ENCODE results near the gene STOM. TPM values are rescaled to one million over a fixed set of nuclear protein-coding genes. Genes with fewer than 3 reads are reported as not detected.
A peak's percentile ranks its signal among the peaks of the same experiment; 100 is the strongest.

Gene STOM
- total and polyA plus RNA-seq, 2 of the 8 experiments (the other 6 are each of a cell fraction or from before 2014, with no cell fraction given): 25.2 to 60.4 TPM

DNA sequence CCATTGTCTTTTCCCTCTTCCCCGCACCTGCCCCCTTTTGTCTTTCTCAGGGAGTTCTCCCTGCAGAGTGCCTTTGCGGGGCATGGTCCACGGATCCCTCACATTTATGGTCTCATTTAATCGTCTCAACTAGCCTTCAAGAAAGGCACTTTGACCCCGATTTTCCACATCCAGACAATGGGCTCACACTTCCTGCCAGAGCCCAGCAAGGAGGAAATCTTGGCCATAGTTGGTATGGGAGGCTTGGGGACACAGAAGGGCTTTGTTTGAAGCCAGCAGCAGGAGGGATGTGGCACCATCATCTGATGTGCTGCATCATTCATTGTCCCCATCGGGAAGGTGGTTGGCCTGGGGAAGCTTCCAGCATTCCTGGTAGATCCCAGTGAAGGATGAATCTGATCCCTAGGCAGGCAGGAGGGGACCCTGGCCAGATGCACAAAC, 77.2 kb downstream of the STOM start:
- CTCF ChIA-PET (ENCODE audit: partially characterized antibody): interaction anchor here (1.6 kb wide), 1 partner anchor 79 kb away, joined by 7 read pairs; no protein-coding TSS in a partner anchor
- H3K27me3 ChIP-seq (replicated peaks in 1 of 4; ENCODE audit: control insufficient read depth in 3 of 4, extremely low read depth in 1 of 4, insufficient read depth in 3 of 4, low read length in 3 of 4): peaks cover 0 to 13% (median 12%) of the 10 kb centered on the region in 4 experiments; a peak in 5 of 7 replicates
- H4K5ac ChIP-seq (ENCODE audit: insufficient read length, low read depth, low read length): no peak overlapping the region
- H2BK15ac ChIP-seq (ENCODE audit: low read length): 0 out of 2 replicates have a peak overlapping the region, but pooled peaks have one; percentile 5
- POLR2A ChIA-PET (ENCODE audit: partially characterized antibody): interaction anchor here (0.6 kb wide), 1 partner anchor 65 kb away, joined by 4 read pairs; no protein-coding TSS in a partner anchor
- no peak overlapping the region for H2BK120ac ChIP-seq (replicated peaks; ENCODE audit: low read depth, low read length)
- no peak for TF ChIP-seq ZNF274 (IDR thresholded peaks at IDR 0.05; ENCODE audit: borderline replicate concordance, extremely low read depth, low read length)
- H2BK5ac ChIP-seq (ENCODE audit: low read depth, low read length): no peak overlapping the region
- no peaks in the 10 kb centered on the region for H3K36me3 ChIP-seq (ENCODE audit: control insufficient read depth in 2 of 4, insufficient read depth in 4 of 4, low read length in 3 of 4)
- H3K79me2 ChIP-seq (ENCODE audit: control insufficient read depth in 1 of 2, insufficient read depth in 2 of 2, low read length in 2 of 2): no peaks in the 10 kb centered on the region
- H3K56ac ChIP-seq (replicated peaks; ENCODE audit: insufficient read length, low read depth, low read length): no peak overlapping the region
- H3K14ac ChIP-seq (ENCODE audit: insufficient read length): no peak overlapping the region
- no peak overlapping the region for H3K4ac ChIP-seq (replicated peaks; ENCODE audit: insufficient read length, low read depth, low read length)
- no peak overlapping the region for H4K8ac ChIP-seq (ENCODE audit: extremely low read depth, insufficient read depth, low read length)
- no peak overlapping the region for H3K4me3 ChIP-seq (ENCODE audit: extremely low read depth in 1 of 4, insufficient read depth in 2 of 4, low read depth in 3 of 4, low read length in 4 of 4)
- FAIRE-seq: no peak
- H2AFZ ChIP-seq (ENCODE audit: low read length): no peak overlapping the region
- H2BK20ac ChIP-seq (ENCODE audit: low read length): no peak overlapping the region
- H4K20me1 ChIP-seq (replicated peaks in 1 of 2; ENCODE audit: control insufficient read depth in 1 of 2, insufficient read depth in 2 of 2, low read length in 2 of 2): peaks cover 7 to 13% of the 10 kb centered on the region in 2 experiments
- no peaks in the 10 kb centered on the region; the same call in 1 of the 2 replicates for H3K79me1 ChIP-seq (ENCODE audit: low read depth, low read length)
- no peak overlapping the region for H3K9ac ChIP-seq (replicated peaks in 1 of 4; ENCODE audit: extremely low read depth in 1 of 4, low read depth in 3 of 4, low read length in 3 of 4)
- no peak overlapping the region for H4K91ac ChIP-seq (replicated peaks; ENCODE audit: insufficient read length, low read length)
- 85% methylated on average over 6 of the region's 6 CpGs; no CpG with 5 or more reads in 1 of the 2 experiments for WGBS, 2 experiments (ENCODE audit: extremely low coverage in 1 of 2, insufficient coverage in 1 of 2, insufficient read length in 1 of 2, insufficient replicate concordance in 2 of 2, low coverage in 1 of 2, low lambda C conversion rate in 2 of 2, missing lambda C conversion rate in 1 of 2)
- no peak overlapping the region for H3K4me2 ChIP-seq (ENCODE audit: insufficient read depth in 1 of 2, low read depth in 2 of 2, low read length in 2 of 2)
- no peak overlapping the region for H3K23ac ChIP-seq (ENCODE audit: insufficient read length)
- no peak overlapping the region for H3K27ac ChIP-seq (ENCODE audit: low read depth, low read length)
- peaks cover 20 to 29% (median 21%) of the 10 kb centered on the region in 4 experiments for H3K4me1 ChIP-seq (replicated peaks in 1 of 4; ENCODE audit: control insufficient read depth in 3 of 4, insufficient read depth in 4 of 4, low read length in 3 of 4)
- H2AK5ac ChIP-seq (ENCODE audit: low read depth, low read length): no peak overlapping the region
- no peak for DNase-seq (ENCODE audit: low read depth in 1 of 2, low spot score in 2 of 2)
- no peaks in the 10 kb centered on the region for H3K23me2 ChIP-seq (ENCODE audit: low read depth, low read length)
- no peak overlapping the region; the same call in 1 of the 2 replicates for H3K18ac ChIP-seq (ENCODE audit: extremely low read depth, low read length)
- H3K9me3 ChIP-seq (ENCODE audit: insufficient read depth in 2 of 2, low read depth in 1 of 2, low read length in 1 of 2): no peaks in the 10 kb centered on the region
- no peak overlapping the region for H2BK12ac ChIP-seq (ENCODE audit: low read depth, low read length)
